Measurements from ENCODE around the gene PACSIN1.

GRCh38 chr6:34515473-34516387, 49.9 kb downstream of the PACSIN1 start:
- TF ChIP-seq CTCF (IDR thresholded peaks at IDR 0.05; ENCODE audit: insufficient read depth, low read length, poor library complexity, severe bottlenecking) (no peak), EZH2phosphoT487 (conservative IDR thresholded peaks at IDR 0.05; ENCODE audit: low read length) (no peak)

Data from SU-DHL-6 (cell line).